Transverse colon (tissue), 4 donors: ENCODE measurements around the gene SEPTIN5.

Experiments
- EP300 ChIP-seq: sonication (generic); formaldehyde crosslinking; IDR thresholded peaks from one replicate; pipeline ENCODE4 v1.6.1; 2017; ENCODE audit warnings: antibody characterized with exemption, low read depth
- POLR2A ChIP-seq: fragments of 450-650 bp; IDR thresholded peaks from one replicate; pipeline ENCODE4 v1.6.1; 2016; ENCODE audit warnings: antibody characterized with exemption, mild to moderate bottlenecking, moderate library complexity
- POLR2AphosphoS5 ChIP-seq, 3 donors: sonication (generic); formaldehyde crosslinking; IDR thresholded peaks; one replicate each; pipeline ENCODE4 v1.6.1; 2016; ENCODE audit warnings: antibody characterized with exemption in 3 of 3
- TF ChIP-seq, protein P1 (sequence below), 5 experiments: fragments of 200-600 bp in 3 of 5; fragments of 450-650 bp in 2 of 5; sonication (generic) in 3 of 5; IDR thresholded peaks; 1 replicate in 2 of 5; 2 replicates in 3 of 5; pipeline ENCODE4 v1.5.1; 2016 to 2017; ENCODE audit warnings: antibody characterized with exemption in 5 of 5, inconsistent platforms in 3 of 5, mild to moderate bottlenecking in 2 of 5, moderate library complexity in 1 of 5

DNA sequence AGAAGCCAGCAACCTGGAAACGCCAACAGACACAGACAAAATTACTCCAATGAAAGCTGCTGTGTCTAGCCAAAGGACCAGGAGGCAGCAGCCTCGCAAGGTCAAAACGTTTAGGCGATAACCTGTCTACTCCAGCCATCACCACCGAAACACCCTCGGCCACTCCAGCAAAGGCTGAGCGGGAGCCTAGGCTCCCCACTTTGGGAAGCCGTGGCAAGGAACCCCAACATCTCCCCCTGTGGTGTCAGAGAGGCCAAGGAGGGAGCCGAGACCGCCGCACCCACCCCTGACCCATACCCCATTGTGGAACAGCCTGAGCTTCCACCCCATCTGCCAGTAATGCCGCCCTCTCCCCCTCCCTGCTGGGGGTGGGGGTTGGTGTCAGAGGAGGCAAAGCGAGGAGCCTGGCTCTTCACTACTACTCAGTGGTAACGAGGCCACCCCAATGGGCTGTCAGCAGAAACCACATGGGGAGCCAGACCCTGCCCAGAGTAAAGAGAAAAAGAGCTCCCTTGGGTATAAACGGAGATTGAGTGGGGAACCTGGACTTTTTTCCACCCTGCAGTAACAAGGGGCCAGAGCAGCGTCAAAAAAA, 33.9 kb upstream of the SEPTIN5 start:
- TF ChIP-seq, protein P1, sequence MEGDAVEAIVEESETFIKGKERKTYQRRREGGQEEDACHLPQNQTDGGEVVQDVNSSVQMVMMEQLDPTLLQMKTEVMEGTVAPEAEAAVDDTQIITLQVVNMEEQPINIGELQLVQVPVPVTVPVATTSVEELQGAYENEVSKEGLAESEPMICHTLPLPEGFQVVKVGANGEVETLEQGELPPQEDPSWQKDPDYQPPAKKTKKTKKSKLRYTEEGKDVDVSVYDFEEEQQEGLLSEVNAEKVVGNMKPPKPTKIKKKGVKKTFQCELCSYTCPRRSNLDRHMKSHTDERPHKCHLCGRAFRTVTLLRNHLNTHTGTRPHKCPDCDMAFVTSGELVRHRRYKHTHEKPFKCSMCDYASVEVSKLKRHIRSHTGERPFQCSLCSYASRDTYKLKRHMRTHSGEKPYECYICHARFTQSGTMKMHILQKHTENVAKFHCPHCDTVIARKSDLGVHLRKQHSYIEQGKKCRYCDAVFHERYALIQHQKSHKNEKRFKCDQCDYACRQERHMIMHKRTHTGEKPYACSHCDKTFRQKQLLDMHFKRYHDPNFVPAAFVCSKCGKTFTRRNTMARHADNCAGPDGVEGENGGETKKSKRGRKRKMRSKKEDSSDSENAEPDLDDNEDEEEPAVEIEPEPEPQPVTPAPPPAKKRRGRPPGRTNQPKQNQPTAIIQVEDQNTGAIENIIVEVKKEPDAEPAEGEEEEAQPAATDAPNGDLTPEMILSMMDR (IDR thresholded peaks at IDR 0.05): no peak
- TF ChIP-seq EP300: no peak
- no peak for TF ChIP-seq POLR2A
- TF ChIP-seq POLR2AphosphoS5 (IDR thresholded peaks at IDR 0.05): no peak
